ENCODE results near the gene KCNJ15.

Gene KCNJ15

DNA sequence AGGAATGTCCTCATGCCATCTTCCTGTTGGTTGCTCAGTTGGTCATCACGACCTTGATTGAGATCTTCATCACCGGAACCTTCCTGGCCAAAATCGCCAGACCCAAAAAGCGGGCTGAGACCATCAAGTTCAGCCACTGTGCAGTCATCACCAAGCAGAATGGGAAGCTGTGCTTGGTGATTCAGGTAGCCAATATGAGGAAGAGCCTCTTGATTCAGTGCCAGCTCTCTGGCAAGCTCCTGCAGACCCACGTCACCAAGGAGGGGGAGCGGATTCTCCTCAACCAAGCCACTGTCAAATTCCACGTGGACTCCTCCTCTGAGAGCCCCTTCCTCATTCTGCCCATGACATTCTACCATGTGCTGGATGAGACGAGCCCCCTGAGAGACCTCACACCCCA, 42.9 kb downstream of the KCNJ15 start:
- no peak for DNase-seq

DNA sequence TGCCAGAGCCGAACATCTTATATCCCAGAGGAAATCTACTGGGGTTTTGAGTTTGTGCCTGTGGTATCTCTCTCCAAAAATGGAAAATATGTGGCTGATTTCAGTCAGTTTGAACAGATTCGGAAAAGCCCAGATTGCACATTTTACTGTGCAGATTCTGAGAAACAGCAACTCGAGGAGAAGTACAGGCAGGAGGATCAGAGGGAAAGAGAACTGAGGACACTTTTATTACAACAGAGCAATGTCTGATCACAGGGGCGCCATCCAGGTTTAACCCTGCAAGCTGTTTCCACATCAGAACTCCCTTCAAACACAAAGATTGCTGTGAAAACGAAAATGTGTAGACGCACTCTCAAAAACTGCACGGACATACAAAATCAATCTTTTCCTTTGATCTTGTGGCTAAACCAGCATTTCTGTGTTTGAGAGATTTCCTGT, 43.4 kb downstream of the KCNJ15 start:
- DNase-seq = peak; percentile 64

GRCh38 chr21:38301321-38302214, 44.8 kb downstream of the KCNJ15 start:
- DNase-seq = no peak

DNA sequence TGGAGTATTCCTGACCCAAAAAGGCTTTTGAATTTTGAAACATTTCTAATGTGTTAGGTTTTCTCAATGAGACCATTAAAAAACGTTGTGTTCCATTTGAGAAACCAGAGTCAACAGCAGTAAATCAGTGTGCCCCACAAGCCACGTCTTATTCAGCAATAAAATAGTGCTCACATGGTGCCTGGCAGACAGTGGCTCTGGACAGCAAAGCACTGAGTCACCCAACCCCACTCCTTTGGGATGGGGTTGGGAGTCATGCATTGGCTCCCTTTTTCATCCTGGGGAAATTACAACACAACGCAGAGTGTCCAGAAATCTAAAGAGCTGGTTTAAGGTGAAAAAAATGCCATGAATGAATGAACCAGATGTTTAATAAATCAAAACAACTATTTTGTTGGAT, 46.5 kb downstream of the KCNJ15 start:
- DNase-seq = peak; percentile 92

DNA sequence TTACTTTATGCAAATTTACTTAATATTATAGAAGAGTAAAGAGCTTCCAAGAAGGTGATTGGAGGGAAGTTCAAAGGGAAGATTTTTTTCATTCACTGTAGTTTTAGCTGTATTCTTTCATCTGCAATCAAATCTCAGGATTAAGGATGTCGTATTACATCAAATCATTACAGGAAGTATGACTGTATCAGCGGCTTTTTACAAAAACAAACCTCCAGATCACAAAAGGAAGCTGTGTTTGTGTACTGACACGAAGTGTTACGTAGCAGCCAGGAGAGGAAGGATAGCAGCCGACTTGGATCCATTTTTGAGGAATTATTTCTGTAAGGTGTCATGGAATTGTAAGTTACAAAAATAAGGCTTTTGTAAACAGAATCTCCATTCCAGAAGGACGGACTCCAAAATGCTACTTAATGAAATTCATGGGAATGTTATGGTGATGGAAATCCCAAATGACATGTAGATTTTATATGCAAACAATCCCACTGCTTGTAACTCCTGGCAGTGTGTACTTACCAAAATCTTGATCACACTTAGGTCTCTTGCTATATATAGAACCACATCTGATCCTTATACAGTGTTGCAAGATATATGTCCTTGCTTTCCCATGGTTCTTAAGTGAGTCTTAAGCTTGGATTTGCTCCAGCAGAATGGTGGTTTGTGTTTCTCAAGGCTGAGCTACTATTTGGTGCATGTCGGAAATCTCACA, 49.8 kb downstream of the KCNJ15 start:
- peak; percentile 98 for DNase-seq

GRCh38 chr21:38307771-38308531, 51.2 kb downstream of the KCNJ15 start:
- peak; percentile 69 for DNase-seq

DNA sequence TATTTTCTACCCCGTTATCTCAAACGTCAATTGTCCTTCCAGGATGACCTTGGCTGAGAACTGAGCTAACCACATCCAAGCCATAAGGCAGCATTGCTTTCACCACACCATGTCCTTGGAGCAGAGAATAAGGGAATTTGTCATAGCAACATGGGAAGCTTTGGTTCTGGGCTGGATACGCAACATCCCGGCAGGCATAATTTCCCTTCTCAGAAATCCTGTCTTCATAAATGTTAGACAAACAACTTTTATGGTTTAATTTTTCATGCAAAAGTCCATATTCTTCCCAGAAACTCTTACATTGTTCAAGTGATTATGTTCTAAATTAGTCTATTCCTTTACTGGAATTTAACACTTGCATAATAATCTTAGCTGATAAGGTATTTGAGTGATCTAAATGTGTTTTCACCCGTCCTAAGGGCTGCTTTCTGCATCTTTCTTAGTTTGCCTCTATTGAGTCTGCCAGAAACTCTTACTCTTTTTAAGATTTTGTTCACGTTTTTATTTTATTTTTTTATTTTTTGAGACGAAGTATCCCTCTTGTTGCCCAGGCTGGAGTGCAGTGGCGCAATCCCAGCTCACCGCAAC, 51.8 kb downstream of the KCNJ15 start:
- no peak for DNase-seq

GRCh38 chr21:38310646-38311485, 54.1 kb downstream of the KCNJ15 start:
- peak; percentile 62 for DNase-seq

- no peak for DNase-seq
These were observed 55.0 kb downstream of the KCNJ15 start for GRCh38 chr21:38311765-38312164.

DNA sequence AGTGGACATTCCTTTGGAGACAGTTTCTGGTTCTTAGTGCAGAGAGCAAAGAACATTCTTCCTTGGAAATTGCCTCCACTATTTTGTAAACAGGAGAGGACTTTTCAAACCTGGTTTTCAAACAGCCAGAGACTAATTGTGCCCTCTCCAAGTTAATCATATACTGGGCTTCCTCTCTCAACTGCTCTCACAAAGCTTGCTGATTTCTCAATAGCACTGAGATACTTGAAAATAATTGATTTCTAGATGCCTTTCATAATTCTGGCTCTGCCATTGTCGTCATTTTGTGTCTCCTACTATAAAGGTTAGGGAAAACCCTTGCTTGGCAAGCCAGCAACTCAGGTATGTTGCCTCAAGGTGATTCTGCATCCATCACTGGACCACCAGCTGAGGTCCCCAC, 56.0 kb downstream of the KCNJ15 start:
- no peak for DNase-seq

DNA sequence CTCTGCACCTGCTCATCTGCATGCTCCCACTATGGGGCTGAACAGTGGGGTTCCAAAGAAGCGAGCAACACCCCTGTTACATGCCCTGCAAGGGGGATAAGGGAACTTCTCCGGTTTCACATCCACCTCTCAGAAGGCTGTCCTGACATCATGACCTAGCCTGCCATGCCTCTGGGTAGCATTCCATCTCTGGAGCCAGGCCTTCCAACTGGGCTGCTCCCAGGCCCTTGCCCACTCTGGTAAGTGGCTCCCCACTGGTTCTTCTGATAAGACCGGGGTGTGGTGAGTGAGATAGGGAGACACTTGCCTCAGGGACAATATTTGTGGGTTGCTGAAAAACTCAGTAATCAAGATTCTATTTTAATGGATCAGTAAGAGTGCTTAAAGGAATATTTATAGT, 57.8 kb downstream of the KCNJ15 start:
- DNase-seq = no peak

- no peak for DNase-seq
These were observed 58.3 kb downstream of the KCNJ15 start for GRCh38 chr21:38315122-38315521.

- peak; percentile 72 for DNase-seq
These were observed 63.0 kb downstream of the KCNJ15 start for GRCh38 chr21:38319781-38320180.

GRCh38 chr21:38321568-38321967, 64.8 kb downstream of the KCNJ15 start:
- no peak for DNase-seq

GRCh38 chr21:38322311-38322950, 65.6 kb downstream of the KCNJ15 start:
- peak; percentile 65 for DNase-seq

DNA sequence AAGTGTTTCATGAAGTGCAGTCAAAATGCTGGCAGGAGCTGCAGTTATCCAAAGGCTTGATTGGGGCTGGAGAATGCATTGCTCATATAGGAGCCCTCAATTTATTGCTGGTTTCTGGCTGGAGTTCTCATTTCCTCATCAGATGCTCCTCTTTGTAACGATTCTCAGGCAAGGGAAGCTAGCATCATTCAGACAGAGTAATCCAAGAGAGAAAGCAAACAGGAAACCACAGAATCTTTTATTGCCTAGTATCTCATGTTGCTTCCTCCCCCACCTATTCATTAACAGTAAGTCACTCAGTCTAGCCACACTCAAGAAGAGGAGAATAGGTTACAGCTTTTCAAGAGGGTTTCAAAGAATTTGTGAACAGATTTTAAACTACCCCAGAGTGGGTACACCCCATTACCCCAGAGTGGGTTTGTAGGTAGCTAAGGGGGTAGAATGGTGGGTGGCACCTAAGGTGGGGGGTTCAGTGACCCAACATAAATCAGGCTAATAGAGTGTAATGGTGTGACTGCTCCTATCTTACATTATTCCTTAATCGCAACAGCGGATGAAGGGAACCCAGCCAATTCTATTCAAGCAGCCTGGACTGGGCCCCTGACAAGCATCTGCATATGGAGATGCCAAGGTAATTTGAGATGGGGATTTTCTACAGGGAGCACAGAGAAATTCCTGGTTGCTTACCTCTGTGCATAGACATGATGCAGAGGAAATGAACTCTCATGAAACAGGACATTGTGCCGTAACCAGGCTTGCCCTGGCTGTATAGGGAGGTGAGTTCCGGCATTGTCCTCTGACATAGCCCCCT, 67.1 kb downstream of the KCNJ15 start:
- peak; percentile 90 for DNase-seq

DNA sequence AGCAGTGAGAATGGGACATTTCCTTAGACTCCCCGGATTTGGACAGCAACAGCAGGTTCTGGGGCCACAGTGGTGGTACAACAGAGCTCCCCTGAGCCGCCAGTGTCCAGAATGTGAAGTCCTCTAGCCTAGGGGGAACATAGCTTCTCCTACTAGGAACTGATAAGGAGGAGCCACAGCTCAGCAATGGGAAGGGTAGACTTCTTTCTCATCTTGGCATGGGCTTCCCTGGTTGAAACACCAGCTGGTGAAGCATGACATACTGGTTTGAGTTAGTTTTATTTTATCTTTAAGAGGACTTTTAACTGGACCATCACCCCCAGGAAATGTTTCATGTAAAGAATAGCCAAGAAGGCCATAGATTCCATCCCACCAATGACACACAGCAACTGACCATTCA, 68.4 kb downstream of the KCNJ15 start:
- no peak for DNase-seq

- peak; percentile 88 for DNase-seq
These were observed 69.1 kb downstream of the KCNJ15 start for GRCh38 chr21:38325731-38326420.

- no peak for DNase-seq
These were observed 69.6 kb downstream of the KCNJ15 start for GRCh38 chr21:38326429-38326828.

GRCh38 chr21:38326899-38327298, 70.1 kb downstream of the KCNJ15 start:
- no peak for DNase-seq
